Limb (tissue), 2 donors: ENCODE results near the gene AGR2.
"Not testable (repeated sequence)": the region's sequence is repeated elsewhere in the genome, so short reads cannot be mapped to it uniquely, and the experiment has no call there.

Experiments used
- DNase-seq, 2 donors: peaks; one replicate each; pipeline ENCODE4 v3.0.0-alpha.2; 2016; ENCODE audit errors: extremely low spot score in 2 of 2

The AGR2 gene

GRCh38 chr7:16804674-16805439 lies at the start of gene AGR2:
AGR2 (minus strand) TSS chr7:16804999; CDS start chr7:16801796, 3,203 bp downstream.
- no peak for DNase-seq

DNA sequence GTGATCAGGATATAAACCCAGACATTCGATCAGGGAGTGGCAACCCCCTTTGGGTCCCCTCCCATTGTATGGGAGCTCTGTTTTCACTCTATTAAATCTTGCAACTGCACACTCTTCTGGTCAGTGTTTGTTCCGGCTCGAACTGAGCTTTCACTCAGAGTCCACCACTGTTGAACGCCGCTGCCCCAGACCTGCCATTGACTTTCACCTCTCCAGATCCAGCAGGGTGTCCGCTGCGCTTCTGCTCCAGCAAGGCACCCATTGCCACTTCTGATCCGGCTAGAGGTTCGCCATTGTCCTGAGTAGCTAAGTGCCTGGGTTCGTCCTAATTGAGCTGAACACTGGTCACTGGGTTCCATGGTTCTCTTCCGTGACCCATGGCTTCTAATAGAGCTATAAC lies 48.4 kb upstream of the AGR2 start:
- DNase-seq = not testable (repeated sequence)

DNA sequence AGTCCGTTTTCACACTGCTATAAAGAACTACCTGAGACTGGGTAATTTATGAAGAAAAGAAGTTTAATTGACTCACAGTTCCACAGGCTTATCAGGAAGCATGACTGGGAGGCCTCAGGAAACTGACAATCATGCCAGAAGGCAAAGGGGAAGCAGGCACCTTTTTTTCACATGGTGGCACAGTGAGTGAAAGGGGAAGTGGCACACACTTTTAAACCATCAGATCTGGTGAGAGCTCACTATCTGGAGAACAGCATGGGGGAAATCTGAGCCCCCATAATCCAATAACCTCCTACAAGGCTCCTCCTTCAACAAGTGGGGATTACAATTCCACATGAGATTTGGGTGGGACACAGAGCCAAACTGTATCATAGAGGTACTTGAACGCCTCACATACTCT lies 47.0 kb upstream of the AGR2 start:
- DNase-seq = no peak

DNA sequence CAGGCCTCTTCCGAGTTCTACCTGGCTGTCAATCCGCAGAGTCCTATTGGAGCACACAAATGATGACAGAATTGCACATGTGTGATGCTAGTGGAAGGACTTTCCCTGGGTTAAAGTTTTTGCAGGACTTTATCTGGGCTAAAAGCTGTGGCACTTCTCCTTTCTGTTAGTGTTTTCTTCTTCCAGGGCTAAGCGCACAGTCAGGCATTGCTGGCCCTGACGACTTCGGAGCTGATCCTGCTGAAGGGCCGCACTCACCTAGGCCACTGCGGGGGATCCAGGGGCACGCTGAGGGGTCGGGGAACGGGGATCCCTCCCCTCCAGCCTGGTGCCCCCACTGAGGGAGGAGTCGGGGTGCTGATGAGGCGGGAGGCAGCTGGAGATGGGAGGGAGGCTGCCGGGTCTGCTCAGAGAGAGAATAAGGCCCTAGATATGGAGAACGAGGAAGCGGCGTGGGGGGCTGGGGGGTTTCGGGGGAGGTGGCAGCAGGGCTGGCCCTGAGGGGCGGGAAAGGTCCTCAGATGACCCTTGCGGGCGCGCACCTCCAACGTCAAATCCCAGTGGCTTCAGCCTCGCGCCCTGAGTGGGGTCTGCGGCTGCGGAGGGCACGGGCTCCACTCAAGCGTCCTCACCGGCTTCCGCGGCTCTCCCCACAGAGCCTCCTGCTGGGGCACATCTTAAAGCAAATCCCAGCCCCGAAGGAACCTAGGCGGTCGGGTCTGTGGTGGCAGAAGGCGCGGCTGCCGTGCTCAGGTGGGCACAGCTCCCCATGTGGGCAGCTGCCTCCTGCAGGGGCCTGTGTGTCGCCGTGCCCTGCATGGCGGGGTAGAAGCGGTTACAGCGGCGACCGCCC lies 46.0 kb upstream of the AGR2 start:
- DNase-seq = no peak

GRCh38 chr7:16849296-16850148 lies 44.7 kb upstream of the AGR2 start:
- no peak for DNase-seq

DNA sequence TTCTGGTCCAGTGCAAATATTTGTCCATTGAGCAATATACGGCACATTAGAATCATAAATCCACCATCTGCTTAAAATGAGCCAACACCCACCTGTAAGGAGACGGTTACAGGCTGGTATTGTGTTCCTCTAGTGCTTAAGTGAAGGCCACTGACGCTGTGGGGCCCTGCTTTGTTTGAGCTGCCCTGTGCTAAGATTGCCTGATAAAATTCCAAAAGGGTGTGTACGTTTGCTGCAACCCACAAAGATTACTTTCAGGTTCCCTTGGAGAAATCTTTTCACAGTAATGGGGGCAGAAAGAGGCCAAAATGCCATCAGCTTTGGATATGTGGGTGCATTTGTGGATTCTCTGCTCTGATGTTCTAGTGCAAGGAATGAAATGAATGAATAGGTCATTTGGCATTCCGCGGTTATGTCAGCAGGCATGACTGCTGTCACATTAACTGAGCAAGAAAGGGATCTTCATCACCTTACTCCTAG lies 42.6 kb upstream of the AGR2 start:
- DNase-seq = no peak

- DNase-seq = no peak
Observed at GRCh38 chr7:16846601-16847165, 41.9 kb upstream of the AGR2 start.

GRCh38 chr7:16845746-16846145 lies 40.9 kb upstream of the AGR2 start:
- no peak for DNase-seq

GRCh38 chr7:16841681-16842080 lies 36.9 kb upstream of the AGR2 start:
- no peak for DNase-seq

- DNase-seq = no peak
Observed at GRCh38 chr7:16840094-16840493, 35.3 kb upstream of the AGR2 start.

DNA sequence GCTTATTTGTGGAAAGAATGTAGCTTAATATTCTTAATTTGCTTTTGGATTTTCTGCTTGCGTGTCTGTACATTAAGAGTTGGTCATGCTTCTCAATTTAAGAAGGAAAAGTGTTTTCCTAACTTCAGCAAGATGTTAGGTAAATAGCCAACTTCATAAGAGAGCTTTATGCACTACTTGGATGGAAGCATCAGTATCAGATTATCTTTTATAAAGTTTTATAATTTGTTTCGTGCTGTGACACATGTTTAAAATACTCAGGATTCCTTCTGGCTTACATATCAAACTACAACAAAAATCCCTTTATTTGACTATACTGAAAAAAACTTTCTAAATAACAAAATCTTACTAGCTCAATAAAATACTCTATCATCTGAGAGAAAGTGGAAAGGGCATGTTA lies 34.8 kb upstream of the AGR2 start:
- DNase-seq = no peak

- DNase-seq = no peak
Observed at GRCh38 chr7:16838891-16839290, 34.1 kb upstream of the AGR2 start.

DNA sequence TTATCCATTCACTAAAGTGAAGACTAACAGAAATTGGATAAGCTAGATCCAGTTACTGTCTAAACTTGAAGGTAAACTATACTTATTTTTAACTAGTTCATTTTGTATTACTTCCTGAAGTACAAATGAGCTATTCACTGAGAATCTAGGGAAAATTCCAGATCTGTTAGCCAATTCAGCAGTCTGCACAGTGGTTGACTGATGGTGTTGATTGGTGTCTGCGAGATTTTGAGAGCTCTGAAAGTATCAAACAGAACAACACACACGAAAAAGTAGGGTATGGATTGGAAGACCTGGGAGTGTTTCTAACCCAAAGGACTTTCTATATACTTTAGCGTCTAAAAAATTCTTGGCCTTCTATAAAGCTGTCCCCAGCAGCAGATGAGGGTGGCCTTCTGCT lies 33.6 kb upstream of the AGR2 start:
- DNase-seq = no peak

GRCh38 chr7:16836481-16836880 lies 31.7 kb upstream of the AGR2 start:
- no peak for DNase-seq

- no peak for DNase-seq
Observed at GRCh38 chr7:16833373-16833772, 28.6 kb upstream of the AGR2 start.

DNA sequence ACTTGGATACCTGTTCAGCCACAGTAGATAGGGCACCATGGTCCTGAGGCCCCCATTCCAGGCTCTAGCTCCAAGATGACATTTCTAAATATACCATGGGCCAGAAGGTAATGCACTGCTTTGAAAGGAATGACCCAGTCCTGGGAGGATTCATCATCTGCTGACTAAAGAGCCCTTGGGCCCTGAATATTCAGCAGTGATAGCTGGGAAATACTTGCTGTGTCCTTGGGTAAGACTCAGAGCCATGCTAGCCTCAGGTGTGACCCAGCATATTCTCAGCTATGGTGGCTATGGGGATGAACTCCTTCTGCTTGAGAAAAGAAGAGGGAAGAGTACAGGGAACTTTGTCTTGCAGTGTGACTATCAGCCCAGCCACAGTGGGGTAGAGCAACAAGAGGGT lies 21.3 kb upstream of the AGR2 start:
- DNase-seq = no peak

- DNase-seq = no peak
Observed at GRCh38 chr7:16822029-16822428, 17.2 kb upstream of the AGR2 start.

- no peak for DNase-seq
Observed at GRCh38 chr7:16818732-16819131, 13.9 kb upstream of the AGR2 start.

GRCh38 chr7:16817536-16817935 lies 12.7 kb upstream of the AGR2 start:
- DNase-seq = no peak

DNA sequence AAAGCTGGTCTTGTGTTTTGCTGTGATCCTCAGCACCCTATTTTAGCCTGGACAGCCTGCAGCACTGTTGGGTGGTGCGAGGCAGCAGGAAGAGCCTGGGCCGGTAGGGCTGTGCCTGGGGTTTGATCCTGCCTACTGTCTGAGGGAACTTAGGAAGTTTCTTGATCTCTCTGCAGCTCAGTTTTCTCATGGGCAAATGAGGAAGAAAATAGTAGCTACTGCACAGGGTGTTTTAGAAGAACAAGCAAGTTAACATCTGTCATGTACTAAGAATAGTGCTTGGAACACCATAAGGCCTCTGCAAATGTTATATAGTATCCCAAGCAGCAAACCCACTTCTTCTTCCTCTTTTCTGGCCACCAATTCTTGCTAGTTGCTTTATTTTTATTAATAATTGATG lies 12.0 kb upstream of the AGR2 start:
- no peak for DNase-seq

- no peak for DNase-seq
Observed at GRCh38 chr7:16815001-16815400, 10.2 kb upstream of the AGR2 start.
